ENCODE measurements around the gene CUEDC1. TPM values are rescaled to one million over a fixed set of nuclear protein-coding genes. Genes with fewer than 3 reads are reported as not detected.
"Not testable (repeated sequence)": the region's sequence is repeated elsewhere in the genome, so short reads cannot be mapped to it uniquely, and the experiment has no call there.

The CUEDC1 gene
- total and polyA plus RNA-seq, 2 experiments from 2014 or later, result 11.6 to 23.3 TPM

DNA sequence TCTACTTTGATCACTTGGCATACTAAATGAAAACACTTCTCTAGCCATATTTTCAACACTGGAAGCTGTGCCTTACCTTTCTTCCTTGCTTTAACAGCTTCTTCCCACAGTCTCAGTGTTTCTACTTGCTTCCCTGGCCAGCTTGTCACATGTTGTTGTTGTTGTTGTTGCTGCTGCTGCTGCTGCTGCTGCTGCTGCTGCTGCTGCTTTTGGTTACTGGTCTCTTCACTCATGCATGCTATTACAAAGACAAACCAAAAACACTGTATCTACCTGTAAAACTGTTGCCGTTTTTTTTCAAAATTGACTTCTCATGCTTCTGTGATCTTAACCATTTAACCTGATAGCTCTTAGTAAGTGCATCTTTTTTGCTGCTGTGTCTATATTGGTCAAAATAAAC lies 23.9 kb upstream of the CUEDC1 start:
- Histone ChIP-seq H3K4me3 (no peak overlapping the region), H3K9me3 (ENCODE audit: low read depth) (no peaks in the 10 kb centered on the region), H3K9me2 (replicated peaks; ENCODE audit: insufficient read depth) (no peaks in the 10 kb centered on the region), H3K36me3 (replicated peaks; ENCODE audit: insufficient read depth, low read depth) (peaks cover 4% of the 10 kb centered on the region), H3K4me2 (no peak overlapping the region), H3K79me2 (peaks cover 69% of the 10 kb centered on the region), H4K20me1 (ENCODE audit: insufficient read depth, poor library complexity, severe bottlenecking) (peaks cover 64% of the 10 kb centered on the region), H3K27me3 (no peaks in the 10 kb centered on the region), H2AFZ (no peak overlapping the region), H3K27ac (no peak overlapping the region), H3K4me1 (ENCODE audit: insufficient read depth) (peaks cover 33% of the 10 kb centered on the region)
- TF ChIP-seq, protein P1, sequence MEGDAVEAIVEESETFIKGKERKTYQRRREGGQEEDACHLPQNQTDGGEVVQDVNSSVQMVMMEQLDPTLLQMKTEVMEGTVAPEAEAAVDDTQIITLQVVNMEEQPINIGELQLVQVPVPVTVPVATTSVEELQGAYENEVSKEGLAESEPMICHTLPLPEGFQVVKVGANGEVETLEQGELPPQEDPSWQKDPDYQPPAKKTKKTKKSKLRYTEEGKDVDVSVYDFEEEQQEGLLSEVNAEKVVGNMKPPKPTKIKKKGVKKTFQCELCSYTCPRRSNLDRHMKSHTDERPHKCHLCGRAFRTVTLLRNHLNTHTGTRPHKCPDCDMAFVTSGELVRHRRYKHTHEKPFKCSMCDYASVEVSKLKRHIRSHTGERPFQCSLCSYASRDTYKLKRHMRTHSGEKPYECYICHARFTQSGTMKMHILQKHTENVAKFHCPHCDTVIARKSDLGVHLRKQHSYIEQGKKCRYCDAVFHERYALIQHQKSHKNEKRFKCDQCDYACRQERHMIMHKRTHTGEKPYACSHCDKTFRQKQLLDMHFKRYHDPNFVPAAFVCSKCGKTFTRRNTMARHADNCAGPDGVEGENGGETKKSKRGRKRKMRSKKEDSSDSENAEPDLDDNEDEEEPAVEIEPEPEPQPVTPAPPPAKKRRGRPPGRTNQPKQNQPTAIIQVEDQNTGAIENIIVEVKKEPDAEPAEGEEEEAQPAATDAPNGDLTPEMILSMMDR (IDR thresholded peaks at IDR 0.05; ENCODE audit: poor library complexity), result no peak
- TF ChIP-seq EZH2 (IDR thresholded peaks at IDR 0.05; ENCODE audit: borderline replicate concordance) (no peak), EZH2phosphoT487 (IDR thresholded peaks at IDR 0.05; ENCODE audit: low read depth, severe bottlenecking, unreplicated experiment) (no peak)
- DNase-seq (ENCODE audit: low spot score), result no peak
- WGBS (ENCODE audit: low lambda C conversion rate, missing lambda C conversion rate), result 85% methylated on average over 1 of the region's 1 CpG

DNA sequence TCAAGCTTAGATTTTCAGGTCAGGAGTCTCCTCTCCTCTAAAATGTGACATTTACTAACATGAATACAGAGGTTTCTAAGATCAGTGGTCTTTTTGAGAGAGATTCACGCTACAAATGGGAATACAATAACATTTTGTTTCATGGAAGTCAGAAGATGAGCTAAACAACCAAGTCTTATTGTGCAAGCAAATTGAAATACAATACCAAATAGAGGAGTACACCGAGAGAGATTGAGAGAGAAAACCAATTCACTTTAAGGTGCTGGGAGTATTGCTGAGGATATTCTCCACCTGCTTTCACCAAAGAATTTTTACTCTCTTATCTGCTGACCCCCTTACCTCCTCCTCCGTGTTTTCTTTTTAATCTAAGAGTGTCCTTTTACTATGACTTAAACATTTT lies 21.4 kb upstream of the CUEDC1 start:
- H3K36me3 ChIP-seq (replicated peaks; ENCODE audit: insufficient read depth, low read depth), result peaks cover 4% of the 10 kb centered on the region
- 83% methylated on average over 3 of the region's 3 CpGs for WGBS (ENCODE audit: low lambda C conversion rate, missing lambda C conversion rate)
- H3K79me2 ChIP-seq, result peaks cover 46% of the 10 kb centered on the region
- H3K9me3 ChIP-seq (ENCODE audit: low read depth), result no peaks in the 10 kb centered on the region
- no peak overlapping the region for H3K4me2 ChIP-seq
- H4K20me1 ChIP-seq (ENCODE audit: insufficient read depth, poor library complexity, severe bottlenecking), result peaks cover 41% of the 10 kb centered on the region
- no peak overlapping the region for H3K27ac ChIP-seq
- H3K9me2 ChIP-seq (replicated peaks; ENCODE audit: insufficient read depth), result no peaks in the 10 kb centered on the region
- TF ChIP-seq EZH2 (IDR thresholded peaks at IDR 0.05; ENCODE audit: borderline replicate concordance) (no peak), EZH2phosphoT487 (IDR thresholded peaks at IDR 0.05; ENCODE audit: low read depth, severe bottlenecking, unreplicated experiment) (no peak)
- TF ChIP-seq, protein P1 (IDR thresholded peaks at IDR 0.05; ENCODE audit: poor library complexity), result no peak
- DNase-seq (ENCODE audit: low spot score), result no peak
- H3K4me3 ChIP-seq, result no peak overlapping the region
- H3K4me1 ChIP-seq (ENCODE audit: insufficient read depth), result peaks cover 15% of the 10 kb centered on the region
- H3K27me3 ChIP-seq, result no peaks in the 10 kb centered on the region
- H2AFZ ChIP-seq, result no peak overlapping the region

- Histone ChIP-seq H3K9me3 (ENCODE audit: low read depth) (no peaks in the 10 kb centered on the region), H4K20me1 (ENCODE audit: insufficient read depth, poor library complexity, severe bottlenecking) (peaks cover 25% of the 10 kb centered on the region), H3K36me3 (replicated peaks; ENCODE audit: insufficient read depth, low read depth) (peaks cover under 1% of the 10 kb centered on the region), H3K27me3 (no peaks in the 10 kb centered on the region), H3K79me2 (peaks cover 31% of the 10 kb centered on the region), H3K9me2 (replicated peaks; ENCODE audit: insufficient read depth) (no peaks in the 10 kb centered on the region), H3K27ac (peak overlapping the region; percentile 22), H3K4me1 (ENCODE audit: insufficient read depth) (peaks cover 17% of the 10 kb centered on the region), H3K4me3 (no peak overlapping the region), H2AFZ (no peak overlapping the region), H3K4me2 (peak overlapping the region; percentile 35)
- TF ChIP-seq EZH2phosphoT487 (IDR thresholded peaks at IDR 0.05; ENCODE audit: low read depth, severe bottlenecking, unreplicated experiment) (no peak), EZH2 (IDR thresholded peaks at IDR 0.05; ENCODE audit: borderline replicate concordance) (no peak)
- TF ChIP-seq, protein P1 (IDR thresholded peaks at IDR 0.05; ENCODE audit: poor library complexity), result no peak
- WGBS (ENCODE audit: low lambda C conversion rate, missing lambda C conversion rate), result 44% methylated on average over 1 of the region's 1 CpG
- DNase-seq (ENCODE audit: low spot score), result peak; percentile 37
Observed at GRCh38 chr17:57975044-57975443, 19.8 kb upstream of the CUEDC1 start.

DNA sequence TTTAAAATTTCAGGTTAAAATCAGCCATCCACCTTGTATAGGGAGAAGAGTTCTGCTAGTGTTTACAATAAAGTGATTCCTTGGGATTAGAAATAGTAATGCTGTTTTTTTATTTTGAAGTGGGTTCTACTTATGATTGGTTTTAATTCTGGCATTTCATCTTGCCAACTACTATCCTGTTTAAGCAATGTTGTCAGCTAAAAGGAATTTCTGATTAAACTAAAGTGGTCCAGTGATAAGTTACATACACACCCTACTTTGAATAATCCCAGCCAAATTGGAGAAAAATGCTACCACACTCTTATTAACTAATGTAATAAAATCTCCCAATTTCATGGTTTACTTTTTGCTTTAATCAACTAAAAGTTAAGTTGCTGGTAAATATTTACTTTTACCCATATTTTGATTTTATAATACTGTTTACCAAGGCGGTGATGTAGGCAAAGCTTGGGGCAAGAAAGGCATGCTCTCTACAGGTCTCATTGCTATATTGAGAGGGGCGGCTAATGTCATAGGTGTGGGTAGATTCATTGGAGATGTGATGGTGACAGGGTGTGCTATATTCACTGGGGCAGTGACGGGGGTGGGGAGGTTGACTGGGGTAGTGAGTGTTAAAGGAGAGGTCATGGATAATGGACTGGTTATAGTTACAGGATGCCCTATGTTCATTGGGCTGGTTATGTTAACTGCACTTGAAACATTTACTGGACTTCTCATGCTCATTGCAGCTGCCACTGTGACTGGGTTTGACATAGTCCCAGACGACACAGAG lies 19.0 kb upstream of the CUEDC1 start:
- peaks cover 17% of the 10 kb centered on the region for H3K4me1 ChIP-seq (ENCODE audit: insufficient read depth)
- not testable (repeated sequence) for H3K27me3 ChIP-seq; H2AFZ ChIP-seq; H3K27ac ChIP-seq; DNase-seq (ENCODE audit: low spot score); H3K36me3 ChIP-seq (replicated peaks; ENCODE audit: insufficient read depth, low read depth); H3K4me3 ChIP-seq; H3K4me2 ChIP-seq; H3K9me3 ChIP-seq (ENCODE audit: low read depth); H3K9me2 ChIP-seq (replicated peaks; ENCODE audit: insufficient read depth)
- 88% methylated on average over 4 of the region's 4 CpGs for WGBS (ENCODE audit: low lambda C conversion rate, missing lambda C conversion rate)
- H4K20me1 ChIP-seq (ENCODE audit: insufficient read depth, poor library complexity, severe bottlenecking), result peaks cover 24% of the 10 kb centered on the region
- peaks cover 25% of the 10 kb centered on the region for H3K79me2 ChIP-seq

Data from hepatocyte (in vitro differentiated cells).